ENCODE measurements around the gene PROX1.

DNA sequence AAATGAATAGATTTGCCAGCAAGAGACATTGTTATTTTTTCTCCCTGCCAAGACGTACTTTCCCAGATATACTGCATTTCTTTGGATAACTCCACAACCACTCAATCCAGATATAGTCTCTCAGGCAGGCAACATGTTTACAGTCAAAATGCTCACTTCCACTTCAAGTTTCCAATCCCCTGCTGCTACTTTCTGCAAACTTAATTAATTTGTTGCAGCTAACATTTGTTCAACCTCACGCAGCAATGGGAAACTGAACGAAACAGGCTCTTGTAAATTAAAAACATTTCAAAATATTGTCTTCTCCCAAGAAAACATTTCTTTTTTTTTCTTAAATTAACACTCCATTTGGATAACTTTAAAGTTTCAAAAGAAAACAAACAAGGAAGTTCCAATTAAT lies 45.7 kb upstream of the PROX1 start:
- TF ChIP-seq CTCF (IDR thresholded peaks at IDR 0.05): no peak
- no peak for TF ChIP-seq EZH2 (IDR thresholded peaks at IDR 0.05; ENCODE audit: borderline replicate concordance, insufficient read depth, low read depth, low read length, poor library complexity, severe bottlenecking)

Data from B cell (primary cell).